Measurements from ENCODE around the gene ZNF565. TPM values are rescaled to one million over a fixed set of nuclear protein-coding genes. Genes with fewer than 3 reads are reported as not detected.
"Not testable (repeated sequence)": the region's sequence is repeated elsewhere in the genome, so short reads cannot be mapped to it uniquely, and the experiment has no call there.

ZNF565 gene
- total and polyA plus RNA-seq, 8 donors = 0.45 to 16.3 (median 2.3) TPM

DNA sequence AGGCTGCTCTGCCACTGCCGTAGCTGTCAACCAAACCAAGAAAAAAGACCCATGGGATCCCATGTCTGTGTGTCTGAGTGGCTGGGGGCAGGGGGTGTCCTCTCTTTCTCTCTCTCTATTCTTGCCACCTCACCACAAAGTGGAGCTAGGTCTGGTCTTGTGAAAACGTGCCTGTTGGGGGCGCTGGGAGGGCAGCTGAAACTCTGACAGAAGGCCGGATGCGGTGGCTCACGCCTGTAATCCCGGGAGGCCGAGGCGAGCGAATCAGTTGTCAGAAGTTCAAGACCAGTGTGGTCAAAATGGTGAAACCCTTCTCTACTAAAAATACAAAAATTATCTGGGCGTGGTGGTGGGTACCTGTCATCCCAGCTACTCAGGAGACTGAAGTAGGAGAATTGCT is 29.6 kb upstream of the ZNF565 start:
- no peak overlapping the region for H3K4me3 ChIP-seq
- H3K27ac ChIP-seq = no peak overlapping the region
- no peak for TF ChIP-seq EP300 (IDR thresholded peaks at IDR 0.05)
- TF ChIP-seq POLR2AphosphoS5 (IDR thresholded peaks at IDR 0.05) = no peak
- TF ChIP-seq POLR2A (IDR thresholded peaks at IDR 0.05) = no peak
- TF ChIP-seq, protein P1, sequence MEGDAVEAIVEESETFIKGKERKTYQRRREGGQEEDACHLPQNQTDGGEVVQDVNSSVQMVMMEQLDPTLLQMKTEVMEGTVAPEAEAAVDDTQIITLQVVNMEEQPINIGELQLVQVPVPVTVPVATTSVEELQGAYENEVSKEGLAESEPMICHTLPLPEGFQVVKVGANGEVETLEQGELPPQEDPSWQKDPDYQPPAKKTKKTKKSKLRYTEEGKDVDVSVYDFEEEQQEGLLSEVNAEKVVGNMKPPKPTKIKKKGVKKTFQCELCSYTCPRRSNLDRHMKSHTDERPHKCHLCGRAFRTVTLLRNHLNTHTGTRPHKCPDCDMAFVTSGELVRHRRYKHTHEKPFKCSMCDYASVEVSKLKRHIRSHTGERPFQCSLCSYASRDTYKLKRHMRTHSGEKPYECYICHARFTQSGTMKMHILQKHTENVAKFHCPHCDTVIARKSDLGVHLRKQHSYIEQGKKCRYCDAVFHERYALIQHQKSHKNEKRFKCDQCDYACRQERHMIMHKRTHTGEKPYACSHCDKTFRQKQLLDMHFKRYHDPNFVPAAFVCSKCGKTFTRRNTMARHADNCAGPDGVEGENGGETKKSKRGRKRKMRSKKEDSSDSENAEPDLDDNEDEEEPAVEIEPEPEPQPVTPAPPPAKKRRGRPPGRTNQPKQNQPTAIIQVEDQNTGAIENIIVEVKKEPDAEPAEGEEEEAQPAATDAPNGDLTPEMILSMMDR (IDR thresholded peaks at IDR 0.05) = no peak
- peaks cover 0 to 20% (median 7%) of the 10 kb centered on the region in 4 donors for H3K4me1 ChIP-seq
- H3K9me3 ChIP-seq = peaks cover 8 to 81% (median 50%) of the 10 kb centered on the region in 4 donors
- 74 to 92% (median 76%) methylated on average over 8 to 11 of the region's 11 CpGs for WGBS, 5 donors
- intact Hi-C loops (cut with DNase I; ENCODE audit: low total_unique reads) = no loop called here
- H3K36me3 ChIP-seq = peaks cover 0 to 11% (median 8%) of the 10 kb centered on the region in 4 donors
- DNase-seq = no peak
- peaks cover 0 to 9% (median 5%) of the 10 kb centered on the region in 3 donors for H3K27me3 ChIP-seq

DNA sequence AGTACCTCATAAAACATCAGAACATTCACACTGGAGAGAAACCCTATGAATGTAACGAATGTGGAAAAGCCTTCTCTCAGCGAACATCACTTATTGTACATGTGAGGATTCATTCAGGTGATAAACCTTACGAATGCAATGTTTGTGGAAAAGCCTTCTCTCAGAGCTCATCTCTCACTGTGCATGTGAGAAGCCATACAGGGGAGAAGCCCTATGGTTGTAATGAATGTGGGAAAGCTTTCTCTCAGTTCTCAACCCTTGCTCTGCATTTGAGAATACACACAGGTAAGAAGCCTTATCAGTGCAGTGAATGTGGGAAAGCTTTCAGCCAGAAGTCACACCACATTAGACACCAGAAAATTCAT is 22.5 kb upstream of the ZNF565 start:
- intact Hi-C loops (cut with DNase I; ENCODE audit: low total_unique reads) = no loop called here
- Histone ChIP-seq H3K36me3 (peaks cover 48 to 81% (median 78%) of the 10 kb centered on the region in 4 donors), H3K4me3 (no peak overlapping the region), H3K27me3 (no peaks in the 10 kb centered on the region), H3K27ac (no peak overlapping the region), H3K9me3 (peaks cover 26 to 98% (median 74%) of the 10 kb centered on the region in 4 donors), H3K4me1 (no peaks in the 10 kb centered on the region)
- no peak for DNase-seq
- 96 to 100% (median 99%) methylated on average over 3 of the region's 3 CpGs for WGBS, 5 donors
- TF ChIP-seq, protein P1 (IDR thresholded peaks at IDR 0.05) = no peak
- no peak for TF ChIP-seq POLR2AphosphoS5 (IDR thresholded peaks at IDR 0.05)
- TF ChIP-seq POLR2A (IDR thresholded peaks at IDR 0.05) = no peak
- no peak for TF ChIP-seq EP300 (IDR thresholded peaks at IDR 0.05)

DNA sequence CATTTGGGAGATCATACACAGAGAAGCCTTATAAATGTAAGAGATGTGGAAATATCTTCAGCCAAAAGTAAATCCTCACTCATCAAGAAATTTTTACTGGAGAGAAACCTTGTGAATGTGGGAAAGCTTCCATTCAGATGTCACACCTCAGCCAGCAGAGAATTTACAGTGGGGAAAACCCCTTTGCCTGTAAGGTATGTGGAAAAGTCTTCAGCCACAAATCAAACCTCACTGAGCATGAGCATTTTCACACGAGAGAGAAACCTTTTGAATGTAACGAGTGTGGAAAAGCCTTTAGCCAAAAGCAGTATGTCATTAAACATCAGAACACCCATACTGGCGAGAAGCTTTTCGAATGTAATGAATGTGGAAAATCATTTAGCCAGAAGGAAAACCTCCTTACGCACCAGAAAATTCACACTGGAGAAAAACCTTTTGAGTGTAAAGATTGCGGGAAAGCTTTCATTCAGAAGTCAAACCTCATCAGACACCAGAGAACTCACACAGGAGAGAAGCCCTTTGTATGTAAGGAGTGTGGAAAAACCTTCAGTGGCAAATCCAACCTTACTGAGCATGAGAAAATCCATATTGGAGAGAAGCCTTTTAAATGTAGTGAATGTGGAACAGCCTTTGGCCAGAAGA is 22.0 kb upstream of the ZNF565 start:
- peaks cover 53 to 86% (median 83%) of the 10 kb centered on the region in 4 donors for H3K36me3 ChIP-seq
- WGBS, 5 donors = 97 to 98% (median 97%) methylated on average over 6 of the region's 6 CpGs
- H3K4me1 ChIP-seq = no peaks in the 10 kb centered on the region

DNA sequence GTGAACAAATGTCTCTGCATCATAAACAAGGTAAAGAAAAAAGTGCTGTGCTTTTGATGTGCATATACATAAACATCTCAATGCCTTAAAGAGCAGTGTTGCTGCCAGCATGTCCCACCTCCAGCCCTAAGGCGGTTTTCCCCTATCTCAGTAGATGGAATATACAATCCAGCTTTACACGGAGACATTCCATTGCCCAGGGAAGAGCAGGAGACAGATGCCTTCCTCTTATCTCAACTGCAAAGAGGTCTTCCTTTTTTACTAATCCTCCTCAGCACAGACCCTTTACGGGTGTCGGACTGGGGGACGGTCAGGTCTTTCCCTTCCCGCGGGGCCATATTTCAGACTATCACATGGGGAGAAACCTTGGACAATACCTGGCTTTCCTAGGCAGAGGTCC is 19.2 kb upstream of the ZNF565 start:
- peaks cover 21 to 98% (median 69%) of the 10 kb centered on the region in 4 donors for H3K9me3 ChIP-seq
- intact Hi-C loops (cut with DNase I; ENCODE audit: low total_unique reads); DNase-seq; H3K27me3 ChIP-seq; H3K4me3 ChIP-seq; H3K4me1 ChIP-seq; H3K27ac ChIP-seq: not testable (repeated sequence)
- peaks cover 81 to 100% (median 98%) of the 10 kb centered on the region in 4 donors for H3K36me3 ChIP-seq
- 71 to 93% (median 83%) methylated on average over 5 to 7 of the region's 7 CpGs for WGBS, 5 donors

More for the DNA sequence above, 22.0 kb upstream of the ZNF565 start:
- no peaks in the 10 kb centered on the region for H3K27me3 ChIP-seq
- H3K4me3 ChIP-seq = no peak overlapping the region
- TF ChIP-seq EP300 (IDR thresholded peaks at IDR 0.05) (no peak), POLR2A (IDR thresholded peaks at IDR 0.05) (no peak), POLR2AphosphoS5 (IDR thresholded peaks at IDR 0.05) (no peak)
- TF ChIP-seq, protein P1 (IDR thresholded peaks at IDR 0.05) = no peak
- no peak for DNase-seq
- H3K27ac ChIP-seq = no peak overlapping the region
- H3K9me3 ChIP-seq = peaks cover 26 to 99% (median 75%) of the 10 kb centered on the region in 4 donors
- intact Hi-C loops (cut with DNase I; ENCODE audit: low total_unique reads) = no loop called here

Data from stomach (tissue), 9 donors.